Kasumi-1 (cell line): ENCODE results near the gene KIR2DL3.
"Not testable (repeated sequence)": the region's sequence is repeated elsewhere in the genome, so short reads cannot be mapped to it uniquely, and the experiment has no call there.

Experiments used
- DNase-seq, 2 experiments: peaks; one replicate each; lab custom pipeline; 2025; lab: John Stamatoyannopoulos, UW

The KIR2DL3 gene

GRCh38 chr19:54741950-54742349, 3.6 kb downstream of the KIR2DL3 start:
- not testable (repeated sequence) for DNase-seq

GRCh38 chr19:54744080-54744479, 5.8 kb downstream of the KIR2DL3 start:
- not testable (repeated sequence) for DNase-seq

- DNase-seq, result peak; percentile 61 to 66
Observed at GRCh38 chr19:54747614-54748322, 9.5 kb downstream of the KIR2DL3 start.

GRCh38 chr19:54750276-54750675, 12.0 kb downstream of the KIR2DL3 start:
- not testable (repeated sequence) for DNase-seq

GRCh38 chr19:54756204-54757110, 18.1 kb downstream of the KIR2DL3 start:
- not testable (repeated sequence) for DNase-seq

GRCh38 chr19:54758577-54758976, 20.3 kb downstream of the KIR2DL3 start:
- DNase-seq, result not testable (repeated sequence)

GRCh38 chr19:54764219-54764618, 25.9 kb downstream of the KIR2DL3 start:
- DNase-seq, result peak; percentile 6 to 32

- DNase-seq, result not testable (repeated sequence)
Observed at GRCh38 chr19:54766464-54766863, 28.2 kb downstream of the KIR2DL3 start.

- not testable (repeated sequence) for DNase-seq
Observed at GRCh38 chr19:54769646-54770045, 31.3 kb downstream of the KIR2DL3 start, which contains the start of gene KIR2DL1. KIR2DL1 (plus strand) TSS chr19:54769793; CDS start chr19:54769851, 58 bp downstream.

- DNase-seq, result not testable (repeated sequence)
Observed at GRCh38 chr19:54770511-54770910, 32.2 kb downstream of the KIR2DL3 start.

- DNase-seq, result not testable (repeated sequence)
Observed at GRCh38 chr19:54771018-54771960, 33.0 kb downstream of the KIR2DL3 start.

- not testable (repeated sequence) for DNase-seq
Observed at GRCh38 chr19:54772666-54773065, 34.4 kb downstream of the KIR2DL3 start.

GRCh38 chr19:54775095-54775815, 36.9 kb downstream of the KIR2DL3 start:
- not testable (repeated sequence) for DNase-seq

- DNase-seq, result not testable (repeated sequence)
Observed at GRCh38 chr19:54775830-54776229, 37.5 kb downstream of the KIR2DL3 start.

GRCh38 chr19:54777851-54778250, 39.5 kb downstream of the KIR2DL3 start:
- not testable (repeated sequence) for DNase-seq

GRCh38 chr19:54778896-54779295, 40.6 kb downstream of the KIR2DL3 start:
- not testable (repeated sequence) for DNase-seq

- DNase-seq, result not testable (repeated sequence)
Observed at GRCh38 chr19:54782916-54783315, 44.6 kb downstream of the KIR2DL3 start.

GRCh38 chr19:54786091-54786723, 47.9 kb downstream of the KIR2DL3 start:
- DNase-seq, result not testable (repeated sequence)

GRCh38 chr19:54788154-54788553, 49.8 kb downstream of the KIR2DL3 start:
- not testable (repeated sequence) for DNase-seq

- no peak for DNase-seq
Observed at GRCh38 chr19:54790711-54791110, 52.4 kb downstream of the KIR2DL3 start.
